HepG2 (cell line): ENCODE data around the gene SLC29A1. TPM values are rescaled to one million over a fixed set of nuclear protein-coding genes. Genes with fewer than 3 reads are reported as not detected.

Experiments used
- FOSL2 ChIP-seq: sonication (generic); formaldehyde crosslinking; IDR thresholded peaks from 2 replicates; pipeline ENCODE4 v1.4.0; 2020; ENCODE audit warnings: missing genetic modification reagents
- GZF1 ChIP-seq: sonication (generic); formaldehyde crosslinking; IDR thresholded peaks from 2 replicates; pipeline ENCODE4 v1.5.1; 2020; ENCODE audit warnings: mild to moderate bottlenecking, missing genetic modification reagents
- HDAC1 ChIP-seq: sonication (generic); formaldehyde crosslinking; IDR thresholded peaks from 2 replicates; pipeline ENCODE4 v1.5.1; 2020; ENCODE audit warnings: mild to moderate bottlenecking, missing genetic modification reagents
- HMGA1 ChIP-seq: sonication (generic); formaldehyde crosslinking; conservative IDR thresholded peaks from 2 replicates; pipeline ENCODE4 v1.4.0; 2020; ENCODE audit warnings: missing genetic modification reagents
- IKZF4 ChIP-seq: sonication (generic); formaldehyde crosslinking; IDR thresholded peaks from 2 replicates; pipeline ENCODE4 v1.5.1; 2020; ENCODE audit warnings: borderline replicate concordance, mild to moderate bottlenecking, low read depth, missing genetic modification reagents; ENCODE audit errors: not compliant biosample characterization
- MBNL3 ChIP-seq: fragments of 250-450 bp; sonication (Bioruptor Pico); conservative IDR thresholded peaks from 2 replicates; pipeline ENCODE4 v1.8.0; 2022; ENCODE audit warnings: mild to moderate bottlenecking, inconsistent platforms
- MED1 ChIP-seq: sonication (generic); formaldehyde crosslinking; IDR thresholded peaks from 2 replicates; pipeline ENCODE4 v1.4.0; 2020; ENCODE audit warnings: missing genetic modification reagents
- NCOA5 ChIP-seq: sonication (generic); formaldehyde crosslinking; IDR thresholded peaks from 2 replicates; pipeline ENCODE4 v1.4.0; 2020; ENCODE audit warnings: missing genetic modification reagents
- NFRKB ChIP-seq: fragments of 450-650 bp; IDR thresholded peaks from 2 replicates; pipeline ENCODE4 v1.6.1; 2017
- NONO ChIP-seq, 2 experiments: fragments of 450-650 bp in 1 of 2; sonication (generic) in 1 of 2; formaldehyde crosslinking in 1 of 2; IDR thresholded peaks in 1 of 2; conservative IDR thresholded peaks in 1 of 2; 2 replicates each; pipeline versions ENCODE4 v1.6.1 to v1.8.0; 2017 to 2022; ENCODE audit warnings: mild to moderate bottlenecking in 1 of 2, missing genetic modification reagents in 1 of 2, moderate library complexity in 1 of 2
- ZFP36L2 ChIP-seq: sonication (generic); formaldehyde crosslinking; IDR thresholded peaks from 2 replicates; pipeline ENCODE4 v1.4.0; 2020; ENCODE audit warnings: missing genetic modification reagents
- ZNF224 ChIP-seq: sonication (generic); formaldehyde crosslinking; IDR thresholded peaks from 2 replicates; pipeline ENCODE4 v1.5.0; 2020; ENCODE audit warnings: mild to moderate bottlenecking, missing genetic modification reagents
- ZNF333 ChIP-seq: sonication (generic); formaldehyde crosslinking; IDR thresholded peaks from 2 replicates; pipeline ENCODE4 v1.4.0; 2020; ENCODE audit warnings: mild to moderate bottlenecking, missing genetic modification reagents, borderline replicate concordance
- ZNF441 ChIP-seq: sonication (generic); formaldehyde crosslinking; IDR thresholded peaks from 2 replicates; pipeline ENCODE4 v1.7.0; 2021; ENCODE audit warnings: missing genetic modification reagents, borderline replicate concordance
- ZNF776 ChIP-seq: sonication (generic); formaldehyde crosslinking; IDR thresholded peaks from 2 replicates; pipeline ENCODE4 v1.4.0; 2020; ENCODE audit warnings: mild to moderate bottlenecking, missing genetic modification reagents
- ZZZ3 ChIP-seq: sonication (generic); formaldehyde crosslinking; IDR thresholded peaks from 2 replicates; pipeline ENCODE4 v1.4.0; 2020; ENCODE audit warnings: missing genetic modification reagents, mild to moderate bottlenecking, borderline replicate concordance
- polyA plus RNA-seq, 8 experiments: library from polyadenylated mRNA; depleted of rRNA in 3 of 8; stranded (reverse) in 7 of 8; unstranded in 1 of 8; fragments of >200 nt; fragmentation: Illumina TruSeq in 4 of 8; extraction: Trizol in 4 of 8; gene quantifications; 2 replicates each; pipeline versions ENCODE4 v1.2.1 to v1.2.3, GENCODE V29; 2011 to 2016; ENCODE audit warnings: low read depth in 4 of 8, missing spikeins in 1 of 8, mixed read lengths in 1 of 8; ENCODE audit not compliant: insufficient read depth in 1 of 8
- total RNA-seq, 5 experiments: library from RNA; depleted of rRNA; stranded (reverse); fragments of >200 nt; fragmentation: Illumina TruSeq; extraction: Trizol; gene quantifications; 2 replicates each; pipeline ENCODE4 v1.2.3, GENCODE V29; 2016; ENCODE audit warnings: low read depth in 1 of 5
- TF ChIP-seq, protein P1 (sequence below): sonication (generic); formaldehyde crosslinking; IDR thresholded peaks from 2 replicates; pipeline ENCODE4 v1.9.0; 2022; ENCODE audit warnings: low read depth, missing genetic modification reagents
- TF ChIP-seq, protein P2 (sequence below), 2 experiments: IDR thresholded peaks; 2 replicates each; pipeline ENCODE4 v1.6.1; 2011 to 2012; ENCODE audit warnings: low read length in 2 of 2, borderline replicate concordance in 1 of 2, low read depth in 1 of 2, mild to moderate bottlenecking in 1 of 2, moderate library complexity in 1 of 2
- TF ChIP-seq, protein P3 (sequence below): sonication (generic); formaldehyde crosslinking; IDR thresholded peaks from 2 replicates; pipeline ENCODE4 v1.5.0; 2020; ENCODE audit warnings: missing genetic modification reagents, mild to moderate bottlenecking, borderline replicate concordance
- TF ChIP-seq, protein P4 (sequence below): sonication (generic); formaldehyde crosslinking; IDR thresholded peaks from 2 replicates; pipeline ENCODE4 v1.8.1; 2023; ENCODE audit warnings: missing genetic modification reagents, inconsistent platforms, borderline replicate concordance

SLC29A1 gene
- total and polyA plus RNA-seq, 2 of the 13 experiments (the other 11 are each of a cell fraction or from before 2014, with no cell fraction given) = 43.2 to 106 TPM

DNA sequence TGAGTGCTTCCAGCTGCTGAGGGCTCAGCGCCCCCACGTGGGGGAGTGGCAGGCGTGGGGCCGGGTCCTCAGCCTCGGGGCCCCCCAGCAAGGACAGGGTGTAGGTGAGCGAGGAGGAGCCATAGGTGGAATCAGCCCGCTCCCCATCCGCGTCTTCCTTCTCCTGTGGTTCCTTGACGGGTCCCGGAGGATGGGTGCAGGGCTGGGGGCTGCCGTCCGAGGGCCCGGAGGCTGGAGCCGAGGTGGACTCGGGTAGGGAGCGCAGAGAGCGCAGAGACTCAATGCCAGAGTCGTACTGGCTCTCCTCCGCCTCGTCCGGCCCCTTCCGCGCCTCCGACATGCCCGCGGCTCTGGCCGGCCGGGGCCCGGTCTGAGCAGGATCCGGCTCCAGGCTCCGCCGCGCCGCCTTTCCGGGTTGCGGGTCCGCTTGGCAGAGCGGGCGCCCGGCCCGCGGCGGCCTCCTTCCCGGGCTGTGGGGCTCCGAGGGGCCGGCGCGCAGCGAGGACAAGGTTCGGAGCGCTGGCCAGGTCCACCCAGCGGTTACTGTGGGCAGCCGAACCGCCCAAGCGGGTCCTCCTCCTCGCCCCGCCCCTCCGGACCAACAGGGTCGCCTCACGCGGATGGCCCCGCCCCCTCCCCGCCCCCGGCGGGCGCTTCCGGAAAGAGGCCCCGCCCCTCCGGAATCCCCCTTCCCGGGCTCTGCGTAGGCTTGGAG, 41.8 kb downstream of the SLC29A1 start, which contains the start of gene NFKBIE (continued):
- TF ChIP-seq ZNF441 (CRISPR knock-in tag) (peak; percentile 85), NCOA5 (CRISPR knock-in tag) (no peak), MED1 (peak; percentile 46), MBNL3 (CRISPR knock-in tag) (no peak), ZZZ3 (CRISPR knock-in tag) (no peak), IKZF4 (CRISPR knock-in tag) (peak; percentile 71), ZNF776 (CRISPR knock-in tag) (peak; percentile 89; the same call in 1 of the 2 replicates), ZNF224 (CRISPR knock-in tag) (no peak), ZNF333 (CRISPR knock-in tag) (no peak; the same call in 1 of the 2 replicates), NONO (IDR thresholded peaks at IDR 0.05) (no peak), NONO (CRISPR knock-in tag; conservative IDR thresholded peaks at IDR 0.05) (peak; percentile 66), HMGA1 (CRISPR knock-in tag) (no peak), HDAC1 (CRISPR knock-in tag) (peak; percentile 45), NFRKB (no peak), ZFP36L2 (no peak), FOSL2 (CRISPR knock-in tag) (peak; percentile 30; the same call in 1 of the 2 replicates), GZF1 (CRISPR knock-in tag) (no peak)
- TF ChIP-seq, protein P1, sequence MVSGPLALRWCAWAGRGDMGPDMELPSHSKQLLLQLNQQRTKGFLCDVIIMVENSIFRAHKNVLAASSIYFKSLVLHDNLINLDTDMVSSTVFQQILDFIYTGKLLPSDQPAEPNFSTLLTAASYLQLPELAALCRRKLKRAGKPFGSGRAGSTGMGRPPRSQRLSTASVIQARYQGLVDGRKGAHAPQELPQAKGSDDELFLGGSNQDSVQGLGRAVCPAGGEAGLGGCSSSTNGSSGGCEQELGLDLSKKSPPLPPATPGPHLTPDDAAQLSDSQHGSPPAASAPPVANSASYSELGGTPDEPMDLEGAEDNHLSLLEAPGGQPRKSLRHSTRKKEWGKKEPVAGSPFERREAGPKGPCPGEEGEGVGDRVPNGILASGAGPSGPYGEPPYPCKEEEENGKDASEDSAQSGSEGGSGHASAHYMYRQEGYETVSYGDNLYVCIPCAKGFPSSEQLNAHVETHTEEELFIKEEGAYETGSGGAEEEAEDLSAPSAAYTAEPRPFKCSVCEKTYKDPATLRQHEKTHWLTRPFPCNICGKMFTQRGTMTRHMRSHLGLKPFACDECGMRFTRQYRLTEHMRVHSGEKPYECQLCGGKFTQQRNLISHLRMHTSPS (CRISPR knock-in tag) = 0 out of 2 replicates have a peak, but pooled peaks have one; percentile 33
- TF ChIP-seq, protein P2, sequence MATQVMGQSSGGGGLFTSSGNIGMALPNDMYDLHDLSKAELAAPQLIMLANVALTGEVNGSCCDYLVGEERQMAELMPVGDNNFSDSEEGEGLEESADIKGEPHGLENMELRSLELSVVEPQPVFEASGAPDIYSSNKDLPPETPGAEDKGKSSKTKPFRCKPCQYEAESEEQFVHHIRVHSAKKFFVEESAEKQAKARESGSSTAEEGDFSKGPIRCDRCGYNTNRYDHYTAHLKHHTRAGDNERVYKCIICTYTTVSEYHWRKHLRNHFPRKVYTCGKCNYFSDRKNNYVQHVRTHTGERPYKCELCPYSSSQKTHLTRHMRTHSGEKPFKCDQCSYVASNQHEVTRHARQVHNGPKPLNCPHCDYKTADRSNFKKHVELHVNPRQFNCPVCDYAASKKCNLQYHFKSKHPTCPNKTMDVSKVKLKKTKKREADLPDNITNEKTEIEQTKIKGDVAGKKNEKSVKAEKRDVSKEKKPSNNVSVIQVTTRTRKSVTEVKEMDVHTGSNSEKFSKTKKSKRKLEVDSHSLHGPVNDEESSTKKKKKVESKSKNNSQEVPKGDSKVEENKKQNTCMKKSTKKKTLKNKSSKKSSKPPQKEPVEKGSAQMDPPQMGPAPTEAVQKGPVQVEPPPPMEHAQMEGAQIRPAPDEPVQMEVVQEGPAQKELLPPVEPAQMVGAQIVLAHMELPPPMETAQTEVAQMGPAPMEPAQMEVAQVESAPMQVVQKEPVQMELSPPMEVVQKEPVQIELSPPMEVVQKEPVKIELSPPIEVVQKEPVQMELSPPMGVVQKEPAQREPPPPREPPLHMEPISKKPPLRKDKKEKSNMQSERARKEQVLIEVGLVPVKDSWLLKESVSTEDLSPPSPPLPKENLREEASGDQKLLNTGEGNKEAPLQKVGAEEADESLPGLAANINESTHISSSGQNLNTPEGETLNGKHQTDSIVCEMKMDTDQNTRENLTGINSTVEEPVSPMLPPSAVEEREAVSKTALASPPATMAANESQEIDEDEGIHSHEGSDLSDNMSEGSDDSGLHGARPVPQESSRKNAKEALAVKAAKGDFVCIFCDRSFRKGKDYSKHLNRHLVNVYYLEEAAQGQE (IDR thresholded peaks at IDR 0.05; ENCODE audit: borderline replicate concordance in 1 of 2, low read depth in 1 of 2, low read length in 2 of 2) = peak in 1 of 2 experiments; percentile 50; a peak in 2 of 4 replicates
- TF ChIP-seq, protein P3, sequence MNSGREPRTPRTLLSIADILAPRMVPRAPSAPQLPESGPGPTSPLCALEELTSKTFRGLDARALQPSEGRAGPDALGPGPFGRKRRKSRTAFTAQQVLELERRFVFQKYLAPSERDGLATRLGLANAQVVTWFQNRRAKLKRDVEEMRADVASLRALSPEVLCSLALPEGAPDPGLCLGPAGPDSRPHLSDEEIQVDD (CRISPR knock-in tag) = no peak
- TF ChIP-seq, protein P4, sequence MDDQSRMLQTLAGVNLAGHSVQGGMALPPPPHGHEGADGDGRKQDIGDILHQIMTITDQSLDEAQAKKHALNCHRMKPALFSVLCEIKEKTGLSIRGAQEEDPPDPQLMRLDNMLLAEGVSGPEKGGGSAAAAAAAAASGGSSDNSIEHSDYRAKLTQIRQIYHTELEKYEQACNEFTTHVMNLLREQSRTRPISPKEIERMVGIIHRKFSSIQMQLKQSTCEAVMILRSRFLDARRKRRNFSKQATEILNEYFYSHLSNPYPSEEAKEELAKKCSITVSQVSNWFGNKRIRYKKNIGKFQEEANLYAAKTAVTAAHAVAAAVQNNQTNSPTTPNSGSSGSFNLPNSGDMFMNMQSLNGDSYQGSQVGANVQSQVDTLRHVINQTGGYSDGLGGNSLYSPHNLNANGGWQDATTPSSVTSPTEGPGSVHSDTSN (CRISPR knock-in tag) = no peak
